K562 (cell line): ENCODE results near the gene MAP3K7. TPM values are rescaled to one million over a fixed set of nuclear protein-coding genes. Genes with fewer than 3 reads are reported as not detected.

Source experiments
- ATAC-seq: fragments of 200-7000 bp; cut with Tn5 transposase; 3 replicates; pipeline ENCODE4 v1.9.1; 2020; ENCODE audit warnings: moderate library complexity
- BruUV-seq: library from RNA; stranded (reverse); fragments of 400-500 nt; replicated peaks from 2 replicates; lab custom pipeline; 2021; lab: Mats Ljungman, UMichigan
- CTCF ChIA-PET: fragments of 300-600 bp; formaldehyde crosslinking; extraction: SDS; loops from one replicate; lab custom pipeline; 2021; ENCODE audit warnings: low intra/inter-chr PET ratio; lab: Yijun Ruan, JAX
- POLR2A ChIA-PET: fragments of 300-600, 350-650 bp; sonication (Branson Sonifier 250); formaldehyde crosslinking; extraction: SDS; loops from one replicate; lab custom pipeline; 2021; ENCODE audit warnings: antibody characterized with exemption, inconsistent platforms; lab: Yijun Ruan, JAX
- DNase-seq, 4 experiments: peaks; one replicate each; pipeline versions ENCODE4 v3.0.0 to v3.0.0-alpha.2; 2011 to 2018; ENCODE audit warnings: low spot score in 3 of 4, mixed read lengths in 3 of 4; ENCODE audit errors: extremely low read depth in 1 of 4
- FAIRE-seq: peaks from 2 replicates; lab custom pipeline; 2011; peaks lifted over from hg19 to GRCh38; lab: Jason Lieb, UNC
- H2AFZ ChIP-seq: 2 replicates; pipeline ENCODE4 v1.6.0; 2011; ENCODE audit warnings: low read depth, low read length, control low read depth, inconsistent platforms
- H3K27ac ChIP-seq: fragments of 200-600 bp; 3 replicates; pipeline ENCODE4 v1.8.0; 2011; ENCODE audit warnings: low read depth, mild to moderate bottlenecking, control low read depth, inconsistent platforms, low read length, moderate library complexity, mixed read lengths; ENCODE audit errors: extremely low read depth
- H3K27me3 ChIP-seq, 2 experiments: fragments of 300-600 bp in 1 of 2; 2 replicates in 1 of 2; 3 replicates in 1 of 2; pipeline versions ENCODE4 v1.6.0 to v1.8.0; 2011; ENCODE audit warnings: inconsistent platforms in 2 of 2, low read length in 2 of 2, mild to moderate bottlenecking in 1 of 2, mixed read lengths in 1 of 2, moderate library complexity in 1 of 2; ENCODE audit not compliant: control insufficient read depth in 2 of 2, insufficient read depth in 2 of 2
- H3K36me3 ChIP-seq: fragments of 300-600 bp; 3 replicates; pipeline ENCODE4 v1.8.0; 2011; ENCODE audit warnings: mild to moderate bottlenecking, low read length, inconsistent platforms; ENCODE audit not compliant: control insufficient read depth, insufficient read depth
- H3K4me1 ChIP-seq, 2 experiments: fragments of 200-600 bp in 1 of 2; replicated peaks in 1 of 2; 2 replicates in 1 of 2; 3 replicates in 1 of 2; pipeline versions ENCODE4 v1.5.1 to v1.8.0; 2011; ENCODE audit warnings: inconsistent platforms in 2 of 2, low read length in 2 of 2, mild to moderate bottlenecking in 1 of 2, mixed read lengths in 1 of 2, moderate library complexity in 1 of 2; ENCODE audit not compliant: control insufficient read depth in 2 of 2, insufficient read depth in 2 of 2
- H3K4me2 ChIP-seq: 2 replicates; pipeline ENCODE4 v1.6.1; 2011; ENCODE audit warnings: low read length, control low read depth, inconsistent platforms, mixed read lengths; ENCODE audit not compliant: insufficient read depth
- H3K4me3 ChIP-seq: fragments of 200-600 bp; sonication (generic), shearing (Covaris generic); 2 replicates; pipeline ENCODE4 v1.5.1; 2016; ENCODE audit warnings: control low read depth, inconsistent platforms
- H3K79me2 ChIP-seq: fragments of 200-600 bp; 3 replicates; pipeline ENCODE4 v1.8.0; 2011; ENCODE audit warnings: low read length, inconsistent platforms; ENCODE audit not compliant: control insufficient read depth, insufficient read depth
- H3K9ac ChIP-seq, 2 experiments: 2 replicates each; pipeline versions ENCODE4 v1.6.0 to v1.6.1; 2011; ENCODE audit warnings: low read depth in 2 of 2, low read length in 2 of 2, control low read depth in 1 of 2, inconsistent platforms in 1 of 2, mild to moderate bottlenecking in 1 of 2, mixed read lengths in 1 of 2; ENCODE audit not compliant: insufficient read depth in 1 of 2
- H3K9me1 ChIP-seq: one replicate; pipeline ENCODE4 v1.6.0; 2011; ENCODE audit warnings: inconsistent platforms, mild to moderate bottlenecking, low read length, moderate library complexity; ENCODE audit not compliant: control insufficient read depth, insufficient read depth
- H3K9me3 ChIP-seq: replicated peaks from 2 replicates; pipeline ENCODE4 v1.5.1; 2011; ENCODE audit warnings: low read depth, low read length, inconsistent platforms; ENCODE audit not compliant: control insufficient read depth, insufficient read depth
- H4K20me1 ChIP-seq: replicated peaks from 2 replicates; pipeline ENCODE4 v1.6.1; 2011; ENCODE audit warnings: low read length, inconsistent platforms, mixed read lengths; ENCODE audit not compliant: control insufficient read depth, insufficient read depth
- BACH1 ChIP-seq: fragments of 200-800 bp; sonication (Bioruptor generic); IDR thresholded peaks from 2 replicates; pipeline ENCODE4 v1.6.1; 2016; ENCODE audit warnings: missing genetic modification characterization, missing compliant biosample characterization
- C11orf30 ChIP-seq: fragments of 450-650 bp; IDR thresholded peaks from 2 replicates; pipeline ENCODE4 v1.6.1; 2016; ENCODE audit warnings: low read depth, mild to moderate bottlenecking
- CHAMP1 ChIP-seq: fragments of 450-650 bp; IDR thresholded peaks from 2 replicates; pipeline ENCODE4 v1.6.1; 2016; ENCODE audit warnings: mild to moderate bottlenecking
- GTF3C2 ChIP-seq: IDR thresholded peaks from 3 replicates; pipeline ENCODE4 v1.6.1; 2011; ENCODE audit warnings: borderline replicate concordance, mild to moderate bottlenecking, moderate library complexity; ENCODE audit not compliant: insufficient read length; ENCODE audit errors: extremely low read depth
- HDAC3 ChIP-seq: fragments of 450-650 bp; IDR thresholded peaks from 2 replicates; pipeline ENCODE4 v1.6.1; 2018; ENCODE audit warnings: borderline replicate concordance, mild to moderate bottlenecking, moderate library complexity; ENCODE audit not compliant: partially characterized antibody
- JUN ChIP-seq, 2 experiments: sonication (generic) in 1 of 2; formaldehyde crosslinking in 1 of 2; IDR thresholded peaks; 2 replicates each; pipeline versions ENCODE4 v1.6.1 to v1.8.0; 2012 to 2022; ENCODE audit warnings: borderline replicate concordance in 2 of 2, mild to moderate bottlenecking in 2 of 2, improper control_type of control experiment in 1 of 2, low read depth in 1 of 2, low read length in 1 of 2, missing genetic modification reagents in 1 of 2
- NFE2L1 ChIP-seq: fragments of 450-650 bp; IDR thresholded peaks from 2 replicates; pipeline ENCODE4 v1.6.1; 2016; ENCODE audit warnings: missing genetic modification characterization, low read depth, mild to moderate bottlenecking, missing compliant biosample characterization, moderate library complexity, borderline replicate concordance
- ZBTB1 ChIP-seq: sonication (generic); formaldehyde crosslinking; IDR thresholded peaks from 2 replicates; pipeline ENCODE4 v1.8.1; 2023; ENCODE audit warnings: missing genetic modification reagents, low read depth, mild to moderate bottlenecking, borderline replicate concordance
- ZNF311 ChIP-seq: fragments of 250-450 bp; sonication (Bioruptor Pico); IDR thresholded peaks from 2 replicates; pipeline ENCODE4 v1.4.0; 2020; ENCODE audit warnings: mild to moderate bottlenecking, moderate library complexity
- ZNF444 ChIP-seq: fragments of 250-450 bp; sonication (Bioruptor Pico); IDR thresholded peaks from 2 replicates; pipeline ENCODE4 v1.4.0; 2020; ENCODE audit warnings: mild to moderate bottlenecking, moderate library complexity
- ZNF696 ChIP-seq: fragments of 250-450 bp; sonication (Bioruptor Pico); conservative IDR thresholded peaks from 2 replicates; pipeline ENCODE4 v1.4.0; 2020; ENCODE audit warnings: mild to moderate bottlenecking, moderate library complexity
- WGBS: fragments of 100-300 bp; shearing (Covaris generic); methylation state at CpG from one replicate; pipeline ENCODE4 v1.1.6; 2016; ENCODE audit warnings: low coverage, mixed read lengths; ENCODE audit not compliant: insufficient coverage; ENCODE audit errors: missing lambda C conversion rate; 5-methylcytosine and 5-hydroxymethylcytosine counted together
- in situ Hi-C: fragments of 300-500 bp; cut with MboI; formaldehyde crosslinking; loops from 4 replicates; pipeline ENCODE4 v1.15.0; 2018; ENCODE audit warnings: inconsistent platforms, mixed read lengths
- intact Hi-C: fragments of 100-400 bp; cut with micrococcal nuclease; formaldehyde crosslinking; loops from 2 replicates; pipeline ENCODE4 v1.14.2; 2022
- polyA plus RNA-seq, 8 experiments: library from polyadenylated mRNA; depleted of rRNA in 4 of 8; stranded (reverse) in 5 of 8; unstranded in 3 of 8; fragments of >200 nt; fragmentation: Nextera tagmentation in 2 of 8; fragmentation: Illumina TruSeq in 1 of 8; extraction: Ambion mirVana in 2 of 8; extraction: Trizol in 1 of 8; gene quantifications; 2 replicates each; pipeline versions ENCODE4 v1.2.1 to v1.2.3, GENCODE V29; 2011 to 2014; ENCODE audit warnings: inconsistent platforms in 1 of 8, missing spikeins in 1 of 8
- total RNA-seq, 7 experiments: library from RNA; depleted of rRNA in 6 of 7; stranded (reverse); fragments of >200 nt in 6 of 7; fragmentation: Illumina TruSeq in 2 of 7; extraction: Trizol in 2 of 7; gene quantifications; 2 replicates each; pipeline versions ENCODE4 v1.2.1 to v1.2.3, GENCODE V29; 2011 to 2021; ENCODE audit warnings: low replicate concordance in 1 of 7

The MAP3K7 gene
- total and polyA plus RNA-seq, 9 of the 15 experiments (the other 6 are each of a cell fraction or from before 2014, with no cell fraction given): 13.4 to 60.9 (median 34.8) TPM

GRCh38 chr6:90544741-90545140, 42.1 kb downstream of the MAP3K7 start:
- peaks cover 63% of the 10 kb centered on the region for H3K36me3 ChIP-seq
- FAIRE-seq: no peak
- no peak for TF ChIP-seq ZNF311 (CRISPR knock-in tag)
- TF ChIP-seq HDAC3: no peak
- TF ChIP-seq C11orf30: no peak
- no peak for TF ChIP-seq BACH1
- no peak for TF ChIP-seq ZBTB1 (CRISPR knock-in tag)
- no peak for TF ChIP-seq GTF3C2
- TF ChIP-seq NFE2L1 (tag): no peak
- no peak for TF ChIP-seq ZNF696 (CRISPR knock-in tag)
- TF ChIP-seq CHAMP1: no peak
- TF ChIP-seq JUN (IDR thresholded peaks at IDR 0.05; ENCODE audit: borderline replicate concordance, low read depth, low read length): no peak
- no peak for TF ChIP-seq JUN (CRISPR knock-in tag; IDR thresholded peaks at IDR 0.05; ENCODE audit: borderline replicate concordance)
- no peak for TF ChIP-seq ZNF444 (CRISPR knock-in tag)

More at GRCh38 chr6:90544741-90545140, 42.1 kb downstream of the MAP3K7 start:
- ChIA-PET CTCF (no interaction called here), POLR2A (no interaction called here)
- WGBS: 98% methylated on average over 4 of the region's 4 CpGs
- in situ Hi-C loops: no loop called here
- DNase-seq: no peak
- no peak overlapping the region for H3K9ac ChIP-seq
- intact Hi-C loops: no loop called here
- no peak overlapping the region for H3K4me2 ChIP-seq
- H3K9me1 ChIP-seq: no peaks in the 10 kb centered on the region
- H4K20me1 ChIP-seq: no peaks in the 10 kb centered on the region
- no peak overlapping the region for H3K27ac ChIP-seq
- no peak overlapping the region for H3K4me3 ChIP-seq
- no peak overlapping the region for H2AFZ ChIP-seq
- BruUV-seq: no TSS peak
- no peaks in the 10 kb centered on the region for H3K79me2 ChIP-seq
- no peak for ATAC-seq
- no peaks in the 10 kb centered on the region for H3K27me3 ChIP-seq
- no peaks in the 10 kb centered on the region for H3K4me1 ChIP-seq
- no peaks in the 10 kb centered on the region for H3K9me3 ChIP-seq
